Body of pancreas (tissue), 4 donors: Measurements from ENCODE around the gene IL17RA.
A peak's percentile ranks its signal among the peaks of the same experiment; 100 is the strongest.

ENCODE experiments used
- POLR2A ChIP-seq, 3 donors: fragments of 450-650 bp; IDR thresholded peaks; one replicate each; pipeline ENCODE4 v1.6.1; 2016; ENCODE audit warnings: antibody characterized with exemption in 3 of 3, mild to moderate bottlenecking in 2 of 3
- TF ChIP-seq, protein P1 (sequence below), 7 experiments: fragments of 450-650 bp in 4 of 7; fragments of 200-600 bp in 3 of 7; sonication (generic) in 3 of 7; IDR thresholded peaks; one replicate each; pipeline ENCODE4 v1.5.1; 2016 to 2019; ENCODE audit warnings: antibody characterized with exemption in 7 of 7

DNA sequence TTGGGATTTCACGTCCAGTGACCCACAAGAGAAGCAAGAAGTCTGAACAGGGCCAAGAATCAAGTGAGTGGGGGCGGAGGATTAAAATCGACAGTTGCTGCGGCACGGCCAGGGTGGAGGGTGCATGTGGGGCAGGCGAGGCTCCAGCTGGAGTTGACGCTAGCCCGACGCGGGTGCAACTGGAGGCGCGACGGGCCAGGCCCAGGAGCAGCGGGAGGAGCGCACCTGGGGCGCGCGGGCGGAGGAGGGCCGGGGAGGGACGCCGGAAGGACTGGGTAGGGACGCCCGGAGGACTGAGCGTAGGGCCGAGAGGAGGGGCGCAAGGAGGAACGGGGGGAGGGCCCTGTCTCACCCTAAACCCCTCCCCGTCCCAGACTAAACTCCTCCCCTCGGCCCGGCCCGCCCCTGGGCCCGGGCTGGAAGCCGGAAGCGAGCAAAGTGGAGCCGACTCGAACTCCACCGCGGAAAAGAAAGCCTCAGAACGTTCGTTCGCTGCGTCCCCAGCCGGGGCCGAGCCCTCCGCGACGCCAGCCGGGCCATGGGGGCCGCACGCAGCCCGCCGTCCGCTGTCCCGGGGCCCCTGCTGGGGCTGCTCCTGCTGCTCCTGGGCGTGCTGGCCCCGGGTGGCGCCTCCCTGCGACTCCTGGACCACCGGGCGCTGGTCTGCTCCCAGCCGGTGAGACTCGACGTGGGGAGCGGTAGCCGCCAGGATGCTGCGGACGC, at the start of gene IL17RA:
- TF ChIP-seq, protein P1, sequence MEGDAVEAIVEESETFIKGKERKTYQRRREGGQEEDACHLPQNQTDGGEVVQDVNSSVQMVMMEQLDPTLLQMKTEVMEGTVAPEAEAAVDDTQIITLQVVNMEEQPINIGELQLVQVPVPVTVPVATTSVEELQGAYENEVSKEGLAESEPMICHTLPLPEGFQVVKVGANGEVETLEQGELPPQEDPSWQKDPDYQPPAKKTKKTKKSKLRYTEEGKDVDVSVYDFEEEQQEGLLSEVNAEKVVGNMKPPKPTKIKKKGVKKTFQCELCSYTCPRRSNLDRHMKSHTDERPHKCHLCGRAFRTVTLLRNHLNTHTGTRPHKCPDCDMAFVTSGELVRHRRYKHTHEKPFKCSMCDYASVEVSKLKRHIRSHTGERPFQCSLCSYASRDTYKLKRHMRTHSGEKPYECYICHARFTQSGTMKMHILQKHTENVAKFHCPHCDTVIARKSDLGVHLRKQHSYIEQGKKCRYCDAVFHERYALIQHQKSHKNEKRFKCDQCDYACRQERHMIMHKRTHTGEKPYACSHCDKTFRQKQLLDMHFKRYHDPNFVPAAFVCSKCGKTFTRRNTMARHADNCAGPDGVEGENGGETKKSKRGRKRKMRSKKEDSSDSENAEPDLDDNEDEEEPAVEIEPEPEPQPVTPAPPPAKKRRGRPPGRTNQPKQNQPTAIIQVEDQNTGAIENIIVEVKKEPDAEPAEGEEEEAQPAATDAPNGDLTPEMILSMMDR (IDR thresholded peaks at IDR 0.05) = no peak
- peak; percentile 67 to 80 (median 77) for TF ChIP-seq POLR2A (IDR thresholded peaks at IDR 0.05)
